Trophoblast cell (in vitro differentiated cells and primary cell): ENCODE measurements around the gene PTPRM.

Source experiments
- DNase-seq, 2 donors: peaks; one replicate each; pipeline ENCODE4 v3.0.0-alpha.2; 2016
- H2AFZ ChIP-seq: 2 replicates; pipeline ENCODE4 v1.6.1; 2013; ENCODE audit warnings: low read length, moderate library complexity, mild to moderate bottlenecking; ENCODE audit not compliant: insufficient read depth, poor library complexity
- H2AK5ac ChIP-seq: 2 replicates; pipeline ENCODE4 v1.6.1; 2013; ENCODE audit warnings: mild to moderate bottlenecking, low read length
- H2BK120ac ChIP-seq: 2 replicates; pipeline ENCODE4 v1.6.1; 2013; ENCODE audit warnings: low read length, mild to moderate bottlenecking, moderate library complexity; ENCODE audit not compliant: insufficient read depth, poor library complexity
- H2BK12ac ChIP-seq: 2 replicates; pipeline ENCODE4 v1.6.1; 2013; ENCODE audit warnings: mild to moderate bottlenecking, low read length, moderate library complexity
- H2BK5ac ChIP-seq: 2 replicates; pipeline ENCODE4 v1.6.1; 2013; ENCODE audit warnings: low read length, low read depth, moderate library complexity, mild to moderate bottlenecking; ENCODE audit not compliant: poor library complexity
- H3K14ac ChIP-seq: 2 replicates; pipeline ENCODE4 v1.6.1; 2013; ENCODE audit warnings: mild to moderate bottlenecking, low read length
- H3K18ac ChIP-seq: 2 replicates; pipeline ENCODE4 v1.6.1; 2013; ENCODE audit warnings: mild to moderate bottlenecking, low read length
- H3K23ac ChIP-seq: 2 replicates; pipeline ENCODE4 v1.6.1; 2013; ENCODE audit warnings: low read length
- H3K27ac ChIP-seq: 2 replicates; pipeline ENCODE4 v1.5.1; 2013; ENCODE audit warnings: low read depth, mild to moderate bottlenecking, inconsistent platforms, low read length, moderate library complexity
- H3K27me3 ChIP-seq: 2 replicates; pipeline ENCODE4 v1.6.1; 2013; ENCODE audit warnings: inconsistent platforms, mild to moderate bottlenecking, low read length, moderate library complexity; ENCODE audit not compliant: insufficient read depth
- H3K36me3 ChIP-seq, 2 experiments: 1 replicate in 1 of 2; 2 replicates in 1 of 2; pipeline ENCODE4 v1.6.1; 2013; ENCODE audit warnings: low read length in 2 of 2, mild to moderate bottlenecking in 2 of 2, moderate library complexity in 1 of 2; ENCODE audit not compliant: insufficient read depth in 2 of 2, control insufficient read depth in 1 of 2
- H3K4ac ChIP-seq: 2 replicates; pipeline ENCODE4 v1.6.1; 2013; ENCODE audit warnings: low read depth, mild to moderate bottlenecking, low read length, moderate library complexity
- H3K4me1 ChIP-seq, 2 experiments: 1 replicate in 1 of 2; 2 replicates in 1 of 2; pipeline ENCODE4 v1.6.1; 2013; ENCODE audit warnings: low read length in 2 of 2, mild to moderate bottlenecking in 2 of 2, moderate library complexity in 1 of 2; ENCODE audit not compliant: insufficient read depth in 2 of 2, control insufficient read depth in 1 of 2
- H3K4me2 ChIP-seq: 2 replicates; pipeline ENCODE4 v1.6.1; 2013; ENCODE audit warnings: inconsistent platforms, mild to moderate bottlenecking, low read length, moderate library complexity
- H3K4me3 ChIP-seq: 2 replicates; pipeline ENCODE4 v1.5.1; 2013; ENCODE audit warnings: mild to moderate bottlenecking, low read depth, low read length, inconsistent platforms
- H3K79me1 ChIP-seq: one replicate; pipeline ENCODE4 v1.6.1; 2013; ENCODE audit warnings: low read length
- H3K79me2 ChIP-seq: 2 replicates; pipeline ENCODE4 v1.6.1; 2013; ENCODE audit warnings: low read length, mild to moderate bottlenecking; ENCODE audit not compliant: control insufficient read depth, insufficient read depth, poor library complexity
- H3K9ac ChIP-seq: 2 replicates; pipeline ENCODE4 v1.6.1; 2013; ENCODE audit warnings: mild to moderate bottlenecking, low read length
- H3K9me3 ChIP-seq: 2 replicates; pipeline ENCODE4 v1.6.1; 2013; ENCODE audit warnings: low read depth, mild to moderate bottlenecking, control low read depth, inconsistent platforms, low read length; ENCODE audit not compliant: insufficient read depth
- H4K12ac ChIP-seq: 2 replicates; pipeline ENCODE4 v1.6.1; 2013; ENCODE audit warnings: low read depth, mild to moderate bottlenecking, low read length, moderate library complexity
- H4K8ac ChIP-seq: 2 replicates; pipeline ENCODE4 v1.6.1; 2013; ENCODE audit warnings: low read depth, mild to moderate bottlenecking, low read length, moderate library complexity
- H4K91ac ChIP-seq: one replicate; pipeline ENCODE4 v1.6.1; 2013; ENCODE audit warnings: low read depth, mild to moderate bottlenecking, low read length, moderate library complexity
- WGBS: extraction: QIAGEN DNeasy Blood & Tissue Kit; methylation state at CpG from one replicate; pipeline ENCODE4 v1.1.7; 2013; ENCODE audit warnings: missing lambda C conversion rate; ENCODE audit not compliant: insufficient read length, insufficient coverage; ENCODE audit errors: extremely low coverage; 5-methylcytosine and 5-hydroxymethylcytosine counted together

The PTPRM gene

DNA sequence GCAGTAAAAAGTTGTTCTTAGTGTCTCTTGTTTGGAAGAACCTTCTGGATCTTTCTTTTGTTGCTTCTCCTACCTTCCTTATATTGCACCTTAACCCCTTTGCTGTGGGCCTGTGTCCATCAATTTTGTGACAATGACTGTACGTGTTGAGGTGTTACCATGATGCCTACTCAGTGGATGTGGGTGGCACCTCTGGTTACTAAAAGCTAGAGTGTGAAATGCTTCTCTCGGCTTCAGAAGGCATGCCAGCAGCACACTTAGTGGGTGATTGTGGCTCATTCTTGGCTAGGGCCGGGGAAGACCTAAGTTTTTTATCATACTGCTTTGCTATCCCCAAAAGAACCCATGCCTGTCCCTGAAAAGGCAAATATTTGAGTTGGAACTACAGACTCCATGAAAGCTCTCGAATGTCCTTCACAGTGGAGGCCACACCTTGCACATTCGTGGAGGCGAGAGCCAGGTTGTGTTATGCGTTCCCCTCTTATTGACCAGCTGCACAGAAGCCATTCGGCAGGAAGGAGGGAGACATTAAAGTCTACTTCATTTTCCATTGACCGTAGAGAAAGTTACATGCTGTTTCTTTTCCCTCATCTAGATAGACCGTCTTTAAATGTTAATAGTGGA, 528.9 kb downstream of the PTPRM start:
- Histone ChIP-seq H3K4ac (no peak overlapping the region), H2BK5ac (no peak overlapping the region), H2AFZ (no peak overlapping the region), H3K9me3 (no peaks in the 10 kb centered on the region), H3K4me3 (no peak overlapping the region), H4K91ac (no peak overlapping the region), H2AK5ac (no peak overlapping the region), H3K14ac (no peak overlapping the region), H3K4me1 (no peaks in the 10 kb centered on the region), H3K36me3 (peaks cover 0 to 3% of the 10 kb centered on the region in 2 experiments), H3K79me2 (no peaks in the 10 kb centered on the region), H4K8ac (no peak overlapping the region), H3K79me1 (no peaks in the 10 kb centered on the region), H3K4me2 (no peak overlapping the region), H4K12ac (no peak overlapping the region), H2BK120ac (no peak overlapping the region), H3K18ac (no peak overlapping the region), H3K23ac (no peak overlapping the region), H3K27me3 (no peaks in the 10 kb centered on the region), H3K27ac (no peak overlapping the region), H2BK12ac (no peak overlapping the region), H3K9ac (no peak overlapping the region)
- no CpG with 5 or more reads among the region's 10 CpGs for WGBS
- DNase-seq: no peak

DNA sequence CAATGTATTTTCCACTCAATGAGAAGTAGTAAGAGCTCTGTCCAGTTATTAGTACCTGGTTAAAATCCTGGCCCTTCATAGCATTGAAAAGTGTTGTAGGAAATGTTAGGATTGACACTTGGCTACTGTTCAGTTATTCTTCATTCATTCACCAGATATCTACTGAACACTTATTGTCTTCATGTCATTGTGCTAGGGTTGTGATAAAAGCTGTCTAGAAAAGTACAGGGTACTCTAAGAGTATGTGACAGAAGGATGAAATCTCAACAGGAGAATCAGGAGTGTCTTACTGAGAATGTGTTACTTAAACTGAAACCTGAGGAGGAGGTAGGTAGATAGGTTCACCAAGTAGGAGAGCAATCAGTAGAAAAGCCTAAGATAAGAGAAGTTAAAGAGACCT, 530.3 kb downstream of the PTPRM start:
- Histone ChIP-seq H3K79me2 (no peaks in the 10 kb centered on the region), H3K27me3 (no peaks in the 10 kb centered on the region), H3K4me3 (no peak overlapping the region), H3K79me1 (no peaks in the 10 kb centered on the region), H4K12ac (no peak overlapping the region), H3K27ac (no peak overlapping the region), H3K9me3 (no peaks in the 10 kb centered on the region), H3K36me3 (peaks cover 0 to 3% of the 10 kb centered on the region in 2 experiments), H3K4ac (no peak overlapping the region), H2AFZ (no peak overlapping the region), H3K9ac (no peak overlapping the region), H4K91ac (no peak overlapping the region), H2BK120ac (no peak overlapping the region), H2AK5ac (no peak overlapping the region), H3K4me2 (no peak overlapping the region), H3K14ac (no peak overlapping the region), H2BK12ac (no peak overlapping the region), H4K8ac (no peak overlapping the region), H3K23ac (no peak overlapping the region), H3K4me1 (no peaks in the 10 kb centered on the region), H3K18ac (no peak overlapping the region), H2BK5ac (no peak overlapping the region)
- no peak for DNase-seq

DNA sequence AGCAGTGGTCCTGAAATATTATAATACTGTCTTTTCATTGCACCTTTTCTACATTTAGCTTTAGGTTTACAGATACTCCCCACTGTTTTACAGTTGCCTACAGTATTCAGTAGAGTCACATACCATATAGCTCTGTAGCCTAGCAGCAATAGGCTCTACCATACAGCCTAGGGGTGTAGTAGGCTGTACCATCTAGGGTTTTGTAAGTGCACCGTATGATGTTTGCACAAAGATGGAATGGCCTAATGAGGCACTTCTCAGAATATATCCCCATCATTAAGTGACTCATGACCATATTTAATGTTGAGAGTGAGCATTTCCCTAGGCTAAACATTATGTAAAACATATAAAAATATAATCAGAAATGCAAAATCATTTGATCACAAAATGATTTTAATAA, 530.8 kb downstream of the PTPRM start:
- Histone ChIP-seq H4K8ac (no peak overlapping the region), H3K23ac (no peak overlapping the region), H3K79me1 (no peaks in the 10 kb centered on the region), H3K4me2 (no peak overlapping the region), H3K27me3 (no peaks in the 10 kb centered on the region), H4K91ac (no peak overlapping the region), H3K36me3 (peaks cover 0 to 3% of the 10 kb centered on the region in 2 experiments), H3K27ac (no peak overlapping the region), H3K4me3 (no peak overlapping the region), H2BK120ac (no peak overlapping the region), H3K4ac (no peak overlapping the region), H2BK5ac (no peak overlapping the region), H4K12ac (no peak overlapping the region), H2BK12ac (no peak overlapping the region), H3K14ac (no peak overlapping the region), H3K79me2 (no peaks in the 10 kb centered on the region), H2AK5ac (no peak overlapping the region), H2AFZ (no peak overlapping the region), H3K18ac (no peak overlapping the region), H3K9me3 (no peaks in the 10 kb centered on the region), H3K4me1 (no peaks in the 10 kb centered on the region), H3K9ac (no peak overlapping the region)
- no CpG with 5 or more reads among the region's 1 CpG for WGBS
- no peak for DNase-seq

DNA sequence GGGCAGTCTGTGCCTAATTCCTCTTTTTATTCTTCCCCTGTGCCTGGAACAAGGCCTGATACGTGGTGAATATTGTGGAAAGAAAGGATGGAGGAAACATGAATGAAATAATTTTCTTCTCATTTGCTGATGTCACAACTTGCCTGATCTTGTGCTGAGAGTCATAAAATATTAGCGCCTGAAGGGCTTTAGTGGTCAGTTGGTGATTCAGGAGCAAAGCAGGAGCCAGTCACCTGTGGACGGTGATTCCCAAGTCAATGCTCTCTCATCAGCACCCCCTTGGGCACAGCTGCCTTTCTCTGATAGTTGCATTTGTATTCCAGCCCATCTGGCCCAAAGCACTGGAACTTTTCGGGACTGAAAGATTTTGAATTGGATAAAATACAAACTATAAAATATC, 539.5 kb downstream of the PTPRM start:
- no peak overlapping the region for H3K27ac ChIP-seq
- no CpG with 5 or more reads among the region's 4 CpGs for whole genome bisulfite sequencing
- H3K18ac ChIP-seq: no peak overlapping the region
- no peak overlapping the region for H3K4ac ChIP-seq
- H3K36me3 ChIP-seq: no peaks in the 10 kb centered on the region
- no peak overlapping the region for H2BK5ac ChIP-seq
- no peaks in the 10 kb centered on the region for H3K79me2 ChIP-seq
- H3K79me1 ChIP-seq: no peaks in the 10 kb centered on the region
- no peak overlapping the region for H3K23ac ChIP-seq
- no peak overlapping the region for H4K91ac ChIP-seq
- H3K14ac ChIP-seq: no peak overlapping the region
- H3K27me3 ChIP-seq: no peaks in the 10 kb centered on the region
- DNase-seq: peak; percentile 36 to 41
- no peak overlapping the region for H3K4me2 ChIP-seq
- no peak overlapping the region for H3K4me3 ChIP-seq
- H2AK5ac ChIP-seq: no peak overlapping the region
- no peak overlapping the region for H2BK12ac ChIP-seq
- no peaks in the 10 kb centered on the region for H3K4me1 ChIP-seq
- H4K8ac ChIP-seq: no peak overlapping the region
- H4K12ac ChIP-seq: no peak overlapping the region
- H3K9ac ChIP-seq: no peak overlapping the region
- H3K9me3 ChIP-seq: no peaks in the 10 kb centered on the region
- no peak overlapping the region for H2AFZ ChIP-seq
- no peak overlapping the region for H2BK120ac ChIP-seq
